B cell (primary cell): Measurements from ENCODE around the gene ZC3H18. TPM values are rescaled to one million over a fixed set of nuclear protein-coding genes. Genes with fewer than 3 reads are reported as not detected.

Experiments
- ATAC-seq: fragments of 200-7000 bp; cut with Tn5 transposase; one replicate; pipeline ENCODE4 v1.10.0; 2021; ENCODE audit warnings: low read depth, mild to moderate bottlenecking, moderate number of reproducible peaks, moderate library complexity
- CTCF ChIA-PET: fragments of 350-600 bp; sonication (Branson Sonifier 250); formaldehyde crosslinking; loops from one replicate; lab custom pipeline; 2021; ENCODE audit warnings: antibody characterized with exemption, inconsistent platforms; lab: Charles Lee
- POLR2A ChIA-PET: fragments of 350-600 bp; sonication (Branson Sonifier 250); formaldehyde crosslinking; loops from one replicate; lab custom pipeline; 2021; ENCODE audit warnings: antibody characterized with exemption; lab: Charles Lee
- DNase-seq: peaks from one replicate; pipeline ENCODE4 v3.0.0; 2013
- H2AFZ ChIP-seq: 2 replicates; pipeline ENCODE4 v1.6.1; 2012; ENCODE audit warnings: mild to moderate bottlenecking, low read depth, low read length; ENCODE audit not compliant: insufficient read depth, poor library complexity, severe bottlenecking
- H3K27ac ChIP-seq, 2 donors: 1 replicate in 1 of 2; 2 replicates in 1 of 2; pipeline ENCODE4 v1.5.1; 2012 to 2013; ENCODE audit warnings: low read length in 2 of 2, mild to moderate bottlenecking in 2 of 2, moderate library complexity in 1 of 2
- H3K27me3 ChIP-seq, 4 experiments: fragments of 200-600 bp in 1 of 4; sonication (generic) in 1 of 4; replicated peaks in 1 of 4; 1 replicate in 2 of 4; 2 replicates in 2 of 4; pipeline versions ENCODE4 v1.6.1 to v1.7.0; 2013 to 2016; ENCODE audit warnings: low read length in 3 of 4, mild to moderate bottlenecking in 2 of 4, mixed read lengths in 1 of 4, moderate library complexity in 1 of 4; ENCODE audit not compliant: insufficient read depth in 4 of 4, control insufficient read depth in 3 of 4; ENCODE audit errors: control extremely low read depth in 1 of 4
- H3K36me3 ChIP-seq, 2 experiments: replicated peaks in 1 of 2; 1 replicate in 1 of 2; 2 replicates in 1 of 2; pipeline versions ENCODE4 v1.6.1 to v1.7.1; 2013; ENCODE audit warnings: low read length in 1 of 2; ENCODE audit not compliant: insufficient read depth in 2 of 2, control insufficient read depth in 1 of 2; ENCODE audit errors: control extremely low read depth in 1 of 2, extremely low read depth in 1 of 2
- H3K4me1 ChIP-seq, 2 donors: fragments of 200-600 bp in 1 of 2; sonication (generic) in 1 of 2; 1 replicate in 1 of 2; 2 replicates in 1 of 2; pipeline versions ENCODE4 v1.5.1 to v1.6.1; 2013 to 2017; ENCODE audit warnings: low read length in 2 of 2; ENCODE audit not compliant: control insufficient read depth in 2 of 2, insufficient read depth in 2 of 2
- H3K4me2 ChIP-seq: replicated peaks from 2 replicates; pipeline ENCODE3; 2012; ENCODE audit warnings: mild to moderate bottlenecking, low read depth, low read length; ENCODE audit not compliant: poor library complexity, severe bottlenecking
- H3K4me3 ChIP-seq, 5 experiments: fragments of 200-600 bp in 1 of 5; sonication (generic) in 1 of 5; 1 replicate in 3 of 5; 2 replicates in 2 of 5; pipeline versions ENCODE4 v1.5.1 to v1.7.0; 2011 to 2016; ENCODE audit warnings: low read length in 4 of 5, mild to moderate bottlenecking in 4 of 5, low read depth in 2 of 5, control low read depth in 1 of 5, moderate library complexity in 1 of 5; ENCODE audit not compliant: insufficient read depth in 1 of 5; ENCODE audit errors: control extremely low read depth in 1 of 5, extremely low read depth in 1 of 5
- H3K79me2 ChIP-seq: fragments of 200-600 bp; sonication (generic); one replicate; pipeline ENCODE4 v1.6.0; 2016; ENCODE audit warnings: low read length; ENCODE audit not compliant: control insufficient read depth, insufficient read depth
- H3K9ac ChIP-seq: fragments of 200-600 bp; sonication (generic); 2 replicates; pipeline ENCODE4 v1.6.1; 2017; ENCODE audit warnings: mild to moderate bottlenecking, low read length, moderate library complexity
- H3K9me3 ChIP-seq, 3 donors: one replicate each; pipeline versions ENCODE4 v1.6.1 to v1.7.1; 2013; ENCODE audit warnings: low read length in 2 of 3; ENCODE audit not compliant: control insufficient read depth in 2 of 3, insufficient read depth in 1 of 3; ENCODE audit errors: control extremely low read depth in 1 of 3
- H4K20me1 ChIP-seq: 2 replicates; pipeline ENCODE4 v1.6.0; 2012; ENCODE audit warnings: mild to moderate bottlenecking, low read length; ENCODE audit not compliant: insufficient read depth, control insufficient read depth, poor library complexity, severe bottlenecking
- H3K27ac Mint-ChIP-seq: one replicate; pipeline ENCODE4 v1.8.0; 2021; ENCODE audit warnings: mixed read lengths
- H3K27me3 Mint-ChIP-seq: one replicate; pipeline ENCODE4 v1.8.0; 2021; ENCODE audit warnings: mixed read lengths
- H3K4me1 Mint-ChIP-seq: one replicate; pipeline ENCODE4 v1.8.0; 2021; ENCODE audit warnings: mixed read lengths
- H3K4me3 Mint-ChIP-seq: one replicate; pipeline ENCODE4 v1.8.0; 2021; ENCODE audit warnings: mixed read lengths
- H3K9me3 Mint-ChIP-seq: one replicate; pipeline ENCODE4 v1.8.0; 2022; ENCODE audit warnings: mixed read lengths; ENCODE audit not compliant: insufficient read depth
- CTCF ChIP-seq: fragments of 200-600 bp; IDR thresholded peaks from one replicate; pipeline ENCODE4 v1.8.0; 2022; ENCODE audit warnings: antibody characterized with exemption, mild to moderate bottlenecking
- EZH2 ChIP-seq: IDR thresholded peaks from 2 replicates; pipeline ENCODE4 v1.6.1; 2012; ENCODE audit warnings: borderline replicate concordance, low read depth, mild to moderate bottlenecking, moderate library complexity, low read length; ENCODE audit not compliant: insufficient read depth, poor library complexity, severe bottlenecking
- WGBS: methylation state at CpG from one replicate; pipeline ENCODE4 v1.1.5; 2013; ENCODE audit warnings: missing lambda C conversion rate; ENCODE audit not compliant: insufficient coverage; 5-methylcytosine and 5-hydroxymethylcytosine counted together
- intact Hi-C: fragments of 100-400 bp; cut with micrococcal nuclease; formaldehyde crosslinking; loops from one replicate; pipeline ENCODE4 v1.10.0; 2022
- polyA plus RNA-seq: library from polyadenylated mRNA; depleted of rRNA; stranded (reverse); fragments of >200 nt; gene quantifications from 2 replicates; pipeline ENCODE4 v1.2.3, GENCODE V29; 2012
- total RNA-seq, 2 donors: library from RNA; stranded (reverse); fragments of 120-200 nt in 1 of 2; gene quantifications; 1 replicate in 1 of 2; 2 replicates in 1 of 2; pipeline versions ENCODE4 v1.2.3 to v1.2.4, GENCODE V29; 2013 to 2022

Gene ZC3H18
- total and polyA plus RNA-seq, 2 donors (not counting 1 experiment from before 2014, with no cell fraction given) = 40.4 to 74.2 TPM

GRCh38 chr16:88676502-88677242 lies 106.5 kb downstream of the ZC3H18 start:
- Mint-ChIP-seq H3K9me3 (no peaks in the 10 kb centered on the region), H3K4me3 (no peak overlapping the region), H3K27me3 (no peaks in the 10 kb centered on the region), H3K4me1 (peaks cover 12% of the 10 kb centered on the region), H3K27ac (no peak overlapping the region)
- Histone ChIP-seq H3K9ac (no peak overlapping the region), H3K79me2 (peaks cover 34% of the 10 kb centered on the region), H3K4me3 (no peak overlapping the region), H3K4me2 (no peak overlapping the region), H3K27ac (no peak overlapping the region), H2AFZ (no peak overlapping the region), H3K4me1 (peaks cover 12 to 13% of the 10 kb centered on the region in 2 donors), H4K20me1 (peaks cover 46% of the 10 kb centered on the region), H3K27me3 (no peaks in the 10 kb centered on the region), H3K9me3 (no peaks in the 10 kb centered on the region), H3K36me3 (peaks cover 0 to 39% of the 10 kb centered on the region in 2 experiments)
- ChIA-PET POLR2A (interaction anchor here (0.5 kb wide), 1 partner anchor 86 kb away, joined by 4 read pairs; no protein-coding TSS in a partner anchor), CTCF (no interaction called here)
- no peak for ATAC-seq
- DNase-seq = no peak
- TF ChIP-seq CTCF = no peak
- no peak for TF ChIP-seq EZH2
- intact Hi-C loops = no loop called here
- WGBS = 95% methylated on average over 19 of the region's 22 CpGs

GRCh38 chr16:88677721-88678120 lies 107.5 kb downstream of the ZC3H18 start:
- no peak for ATAC-seq
- TF ChIP-seq CTCF (no peak), EZH2 (no peak)
- H4K20me1 ChIP-seq = peaks cover 46% of the 10 kb centered on the region
- H3K9ac ChIP-seq = no peak overlapping the region
- H3K27me3 Mint-ChIP-seq = no peaks in the 10 kb centered on the region
- peaks cover 0 to 39% of the 10 kb centered on the region in 2 experiments for H3K36me3 ChIP-seq
- peaks cover 34% of the 10 kb centered on the region for H3K79me2 ChIP-seq
- ChIA-PET POLR2A (no interaction called here), CTCF (no interaction called here)
- peaks cover 20 to 23% of the 10 kb centered on the region in 2 donors for H3K4me1 ChIP-seq
- no peak overlapping the region for H3K4me2 ChIP-seq
- no peak overlapping the region for H3K4me3 Mint-ChIP-seq
- no peak overlapping the region for H3K4me3 ChIP-seq
- no peak overlapping the region for H2AFZ ChIP-seq
- H3K9me3 ChIP-seq = no peaks in the 10 kb centered on the region
- H3K4me1 Mint-ChIP-seq = peaks cover 21% of the 10 kb centered on the region
- H3K9me3 Mint-ChIP-seq = no peaks in the 10 kb centered on the region
- no peak overlapping the region for H3K27ac Mint-ChIP-seq
- intact Hi-C loops = no loop called here
- 74% methylated on average over 8 of the region's 13 CpGs for WGBS
- H3K27me3 ChIP-seq = no peaks in the 10 kb centered on the region
- no peak for DNase-seq
- no peak overlapping the region for H3K27ac ChIP-seq
